Measurements from ENCODE around the gene DNER. TPM values are rescaled to one million over a fixed set of nuclear protein-coding genes. Genes with fewer than 3 reads are reported as not detected.
A peak's percentile ranks its signal among the peaks of the same experiment; 100 is the strongest.
"Not testable (repeated sequence)": the region's sequence is repeated elsewhere in the genome, so short reads cannot be mapped to it uniquely, and the experiment has no call there.

Gene DNER
- total RNA-seq, 1 donor from 2014 or later = 0.60 TPM

DNA sequence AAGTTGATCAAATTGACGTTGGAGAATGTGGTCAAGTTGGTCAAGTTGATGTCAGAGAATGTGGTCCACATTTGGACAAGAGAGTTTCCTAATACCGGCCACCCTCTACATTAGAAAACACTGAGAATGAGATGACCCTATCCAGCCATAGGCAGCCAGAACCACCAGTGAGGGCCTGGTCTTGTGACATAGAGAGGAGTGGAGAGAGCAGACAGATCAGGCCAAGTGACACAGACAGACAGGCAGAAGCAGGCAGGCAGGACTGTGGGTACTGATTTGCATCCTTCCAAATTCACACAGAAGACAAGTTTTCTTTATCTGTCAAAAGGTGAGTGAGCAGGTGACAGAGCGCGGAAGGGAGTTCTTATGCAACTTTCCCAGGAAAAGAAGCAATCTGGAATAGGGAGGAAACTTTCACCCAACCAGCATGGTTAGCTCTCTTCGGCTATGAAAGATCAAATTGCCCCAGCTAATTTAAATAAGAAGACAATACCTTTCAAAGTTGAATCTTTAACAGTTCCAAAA is 334.2 kb downstream of the DNER start:
- peak; percentile 28 for ATAC-seq

GRCh38 chr2:229378386-229378785 is 336.0 kb downstream of the DNER start:
- ATAC-seq = no peak

DNA sequence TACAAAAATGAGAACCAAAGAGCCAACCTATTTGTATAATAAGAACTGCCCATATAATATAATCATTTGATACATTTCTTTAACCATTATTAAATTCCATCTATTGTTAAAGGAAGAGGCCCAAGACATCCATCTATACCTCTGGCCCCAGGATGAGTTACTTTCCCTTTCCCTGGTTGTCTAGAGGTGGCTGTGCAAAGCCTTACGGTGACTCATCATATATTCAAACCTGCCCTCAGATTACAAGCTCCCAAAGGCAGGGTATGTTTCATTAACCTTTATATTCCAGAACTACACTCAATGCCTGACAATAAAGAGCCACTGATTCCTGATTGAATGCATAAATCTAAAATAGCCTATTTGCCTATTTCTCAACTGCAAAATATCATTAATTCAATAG is 337.5 kb downstream of the DNER start:
- ATAC-seq = peak; percentile 72

- ATAC-seq = no peak
These were observed 339.1 kb downstream of the DNER start for GRCh38 chr2:229375251-229375650.

- not testable (repeated sequence) for ATAC-seq
These were observed 341.0 kb downstream of the DNER start for GRCh38 chr2:229373311-229373710.

DNA sequence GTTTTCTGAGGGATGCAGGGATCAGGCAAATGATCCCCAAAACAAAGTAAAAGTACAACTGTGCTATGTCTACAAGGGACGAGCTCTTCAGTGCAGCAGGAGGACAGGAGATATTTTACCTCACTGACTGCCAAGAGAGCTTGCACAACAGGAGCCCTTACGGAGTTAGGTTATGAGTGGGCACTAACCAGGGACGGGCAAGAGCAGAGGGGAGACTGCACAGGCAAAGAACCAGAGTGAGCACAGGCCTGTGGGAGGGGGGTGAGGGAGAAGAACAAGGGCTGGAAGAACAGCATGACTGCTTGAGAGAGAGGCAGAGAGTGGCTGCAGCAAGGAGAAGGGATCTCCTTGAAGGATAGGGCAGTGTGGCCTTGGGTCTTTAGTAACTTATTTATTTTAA is 342.1 kb downstream of the DNER start:
- ATAC-seq = no peak

DNA sequence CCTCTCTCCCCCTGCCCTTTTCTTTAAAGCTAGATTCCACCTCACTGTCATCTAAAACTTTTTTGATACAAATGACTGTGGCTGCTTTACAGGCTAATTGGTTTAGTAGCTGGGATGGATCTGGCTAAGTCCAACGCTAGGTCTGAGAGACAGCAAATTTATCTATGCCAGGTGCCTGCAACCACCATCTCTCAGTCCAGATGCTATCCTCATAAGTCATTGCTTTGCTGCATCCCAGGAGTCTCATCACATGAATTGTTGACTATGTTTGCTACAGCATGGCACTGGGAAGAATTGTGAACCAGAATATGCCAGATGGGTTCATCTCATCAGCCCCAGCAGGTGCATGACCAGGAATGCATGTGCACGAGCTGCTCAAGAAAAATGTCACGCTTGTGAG is 343.3 kb downstream of the DNER start:
- no peak for ATAC-seq

- ATAC-seq = no peak
These were observed 343.8 kb downstream of the DNER start for GRCh38 chr2:229370509-229370908.

DNA sequence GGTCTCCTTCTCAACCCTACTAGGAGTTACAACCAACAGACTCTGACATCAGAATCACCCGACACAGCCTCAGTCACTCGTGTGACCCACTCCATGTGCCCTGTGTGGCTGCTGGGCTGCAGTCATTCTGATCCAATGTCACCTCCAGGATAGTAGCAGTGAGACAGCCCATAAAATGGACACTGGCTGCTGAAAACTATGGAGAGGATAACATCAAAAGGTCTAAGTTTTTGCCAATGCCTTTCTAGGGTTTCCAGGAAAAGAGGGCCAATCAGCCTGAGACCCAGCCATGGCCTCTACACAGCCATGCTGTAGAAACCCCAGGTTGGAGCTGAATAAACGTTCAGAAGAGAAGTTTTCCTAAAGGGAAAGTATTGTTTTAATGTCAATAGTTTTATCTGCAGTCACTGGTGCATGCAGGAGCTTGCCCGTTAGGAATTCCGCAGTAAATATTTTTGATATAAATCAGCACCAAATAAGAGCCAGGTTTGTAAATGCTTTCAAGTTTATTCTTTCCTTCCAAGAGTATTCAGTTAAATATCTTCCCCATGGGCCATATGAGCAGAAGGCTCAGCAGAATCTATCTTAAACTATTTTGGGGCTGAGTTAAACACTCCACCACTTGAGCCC is 351.1 kb downstream of the DNER start:
- no peak for ATAC-seq

GRCh38 chr2:229350883-229351282 is 363.5 kb downstream of the DNER start:
- no peak for ATAC-seq

GRCh38 chr2:229350117-229350805 is 364.1 kb downstream of the DNER start:
- no peak for ATAC-seq

- ATAC-seq = no peak
These were observed 366.2 kb downstream of the DNER start for GRCh38 chr2:229348128-229348527.

GRCh38 chr2:229346816-229347540 is 367.4 kb downstream of the DNER start:
- no peak for ATAC-seq

DNA sequence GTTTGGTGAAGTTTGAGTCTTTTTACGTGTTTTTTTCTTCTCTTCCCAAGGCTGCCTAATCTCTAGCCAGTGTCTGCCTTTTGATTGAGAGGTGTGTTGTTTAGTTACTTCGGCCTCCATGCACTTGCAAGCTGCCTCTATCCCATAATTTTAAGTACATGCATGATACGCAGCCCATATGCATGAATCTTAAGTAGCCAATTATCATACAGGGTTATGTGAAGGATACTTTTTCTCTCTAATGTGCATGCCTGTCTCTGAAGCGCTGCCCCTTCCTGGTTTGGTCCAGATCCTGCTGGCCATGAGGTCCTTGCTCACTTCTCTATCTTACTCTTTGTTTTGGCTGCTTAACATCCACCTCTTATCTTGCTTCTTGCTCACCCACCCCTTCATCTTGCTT is 369.4 kb downstream of the DNER start:
- no peak for ATAC-seq

- ATAC-seq = peak; percentile 98
These were observed 370.2 kb downstream of the DNER start for GRCh38 chr2:229344151-229344551.

GRCh38 chr2:229343661-229344060 is 370.7 kb downstream of the DNER start:
- ATAC-seq = peak; percentile 15

DNA sequence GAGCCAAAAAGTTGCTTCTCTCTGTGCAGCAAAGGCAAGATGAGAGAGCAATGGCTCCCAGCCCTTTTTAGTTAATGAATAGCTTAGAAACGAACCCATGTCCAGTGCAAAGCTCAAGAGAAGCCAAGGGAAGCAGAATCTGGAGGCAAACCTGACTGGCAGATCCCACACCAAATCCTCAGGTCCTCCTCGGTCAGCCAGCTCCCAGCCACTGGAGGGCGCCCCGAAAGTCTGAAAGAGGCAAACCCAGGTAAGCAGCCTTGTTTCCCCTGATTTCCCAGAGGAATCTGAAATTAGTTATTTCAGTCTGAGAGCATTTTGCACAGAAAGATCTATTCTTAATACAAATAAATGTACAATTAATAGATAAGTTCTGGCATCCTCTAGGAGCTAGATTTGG is 372.0 kb downstream of the DNER start:
- no peak for ATAC-seq

- no peak for ATAC-seq
These were observed 374.1 kb downstream of the DNER start for GRCh38 chr2:229340086-229340760.

GRCh38 chr2:229339618-229340017 is 374.7 kb downstream of the DNER start:
- no peak for ATAC-seq

- ATAC-seq = not testable (repeated sequence)
These were observed 375.2 kb downstream of the DNER start for GRCh38 chr2:229339171-229339570.

DNA sequence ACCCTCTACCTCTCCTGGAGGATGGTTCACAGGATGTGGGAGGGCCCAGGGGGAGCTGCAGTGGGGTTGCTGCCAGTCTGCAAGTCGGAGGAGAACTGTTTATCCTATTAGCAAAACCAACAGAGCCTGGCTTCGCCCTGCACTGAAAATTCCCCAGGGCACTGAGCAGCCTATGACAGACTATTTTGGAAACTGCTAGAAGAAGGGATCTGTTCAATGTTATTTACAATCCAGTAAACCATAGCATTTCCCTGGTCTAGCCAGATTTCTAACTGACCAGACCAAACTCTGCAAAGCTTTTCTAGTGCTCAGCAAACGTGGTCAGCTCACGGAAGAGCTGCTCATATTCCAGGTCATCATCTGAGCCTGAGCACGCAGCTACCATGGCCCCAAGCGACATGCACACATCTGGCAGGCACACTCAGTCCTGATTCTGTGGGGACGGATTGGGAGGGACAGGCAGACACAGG is 378.4 kb downstream of the DNER start:
- no peak for ATAC-seq

DNA sequence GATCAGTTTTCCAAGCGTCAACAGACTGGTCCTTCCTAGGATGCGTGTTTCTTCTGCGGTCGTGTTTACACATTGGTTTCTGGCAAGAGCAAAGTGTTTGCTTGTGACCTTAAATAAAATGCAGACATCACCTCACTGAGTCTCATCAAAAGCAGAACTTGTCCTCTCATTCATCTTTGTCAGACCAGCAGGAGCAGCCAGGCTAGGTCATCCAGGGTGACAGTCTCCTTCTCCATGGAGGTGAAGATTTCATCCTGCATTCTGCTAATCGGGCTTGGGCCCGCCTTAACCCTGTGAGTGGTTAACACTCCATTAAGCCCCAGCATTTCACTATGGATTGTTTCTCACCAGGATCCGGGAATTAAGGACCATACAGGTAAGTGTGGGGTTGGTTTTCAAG is 379.0 kb downstream of the DNER start:
- no peak for ATAC-seq

DNA sequence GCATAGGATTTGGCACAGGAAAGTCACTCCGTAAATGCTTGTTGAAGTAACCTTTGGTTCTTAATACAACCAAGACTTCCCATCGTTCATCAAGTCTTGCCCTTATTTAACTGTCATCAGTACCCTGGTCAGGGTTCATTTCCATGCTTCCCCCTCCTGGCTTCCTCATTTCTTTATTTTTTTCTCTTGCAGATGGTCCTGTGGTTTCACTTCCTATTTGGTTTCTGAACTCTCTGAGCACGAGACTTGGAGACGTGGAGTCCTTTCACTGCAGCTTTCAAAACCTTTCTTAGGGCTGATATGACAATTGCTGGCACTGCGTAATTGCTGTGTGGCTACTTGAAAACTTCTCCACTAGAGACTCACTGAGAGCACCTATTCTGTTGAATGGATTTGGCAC is 383.4 kb downstream of the DNER start:
- ATAC-seq = no peak

All from esophagus mucosa (tissue), 1 donor.